CD4-positive, alpha-beta T cell treated with Interferon gamma for 1 hour (primary cell): Measurements from ENCODE around the gene MARK3.

ENCODE experiments used
- DNase-seq: peaks from one replicate; pipeline ENCODE4 v3.0.0-alpha.2; 2020

MARK3 gene

GRCh38 chr14:103540821-103541708 lies 155.8 kb downstream of the MARK3 start:
- DNase-seq: no peak

GRCh38 chr14:103541709-103542604 lies 156.7 kb downstream of the MARK3 start:
- DNase-seq: no peak

DNA sequence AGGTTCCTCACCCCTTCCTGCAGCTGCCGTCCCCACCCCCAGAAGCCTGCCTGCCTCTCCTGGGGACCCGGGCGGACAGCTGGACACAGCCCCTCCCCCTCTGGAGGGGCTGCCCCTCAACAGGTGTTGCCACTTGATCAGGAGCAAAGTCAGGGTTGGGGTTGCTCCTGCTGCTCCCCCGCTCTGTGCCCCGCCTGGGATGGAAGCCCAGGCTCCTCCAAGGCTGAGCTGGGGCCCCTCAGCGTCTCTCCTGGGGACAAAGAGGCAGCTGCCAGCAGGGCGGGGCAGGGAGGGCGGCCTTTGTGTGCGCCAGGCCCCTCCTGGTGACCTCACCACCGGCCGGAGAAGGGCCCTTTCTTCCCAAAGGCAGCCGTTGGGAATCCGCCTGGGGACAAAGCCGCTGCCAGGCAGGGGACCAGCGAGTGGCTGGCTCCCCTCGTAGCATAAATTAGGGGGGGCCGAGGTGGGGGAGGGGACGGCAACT lies 157.4 kb downstream of the MARK3 start:
- DNase-seq: no peak

- DNase-seq: no peak
Measured at GRCh38 chr14:103543140-103543539, 157.9 kb downstream of the MARK3 start.

DNA sequence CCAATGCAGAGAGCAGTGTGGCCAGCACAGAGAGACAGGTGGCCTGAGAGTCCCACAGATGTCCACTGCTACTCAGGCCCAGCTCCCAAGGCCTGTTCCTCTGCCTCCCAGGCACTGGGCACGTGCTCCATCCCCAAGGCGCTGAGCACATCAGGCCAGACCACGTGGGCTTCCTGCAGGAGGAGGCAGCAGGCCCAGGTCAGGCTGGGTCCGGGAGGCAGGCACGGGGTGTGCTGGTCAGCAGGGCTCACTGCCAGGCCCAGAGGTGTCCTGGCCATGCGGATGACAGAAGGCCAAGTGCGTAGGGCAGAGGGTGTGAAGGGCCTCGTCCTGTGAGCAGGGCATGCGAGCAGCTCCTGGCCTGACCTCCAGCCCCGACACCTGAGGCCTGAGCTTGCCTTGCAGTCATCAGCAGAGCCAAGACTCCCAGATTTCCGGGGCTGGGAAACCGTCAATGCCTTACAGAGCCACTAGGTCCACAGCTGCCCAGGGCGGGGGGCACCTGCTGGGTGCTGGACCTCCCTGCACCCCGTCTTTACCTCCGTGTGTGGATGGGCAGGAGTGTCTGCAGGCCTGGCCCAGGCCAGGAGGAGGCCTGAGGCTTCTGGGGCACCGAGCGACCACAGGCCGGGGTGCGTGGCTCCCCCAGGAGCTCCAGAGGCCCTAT lies 158.6 kb downstream of the MARK3 start:
- DNase-seq: no peak

DNA sequence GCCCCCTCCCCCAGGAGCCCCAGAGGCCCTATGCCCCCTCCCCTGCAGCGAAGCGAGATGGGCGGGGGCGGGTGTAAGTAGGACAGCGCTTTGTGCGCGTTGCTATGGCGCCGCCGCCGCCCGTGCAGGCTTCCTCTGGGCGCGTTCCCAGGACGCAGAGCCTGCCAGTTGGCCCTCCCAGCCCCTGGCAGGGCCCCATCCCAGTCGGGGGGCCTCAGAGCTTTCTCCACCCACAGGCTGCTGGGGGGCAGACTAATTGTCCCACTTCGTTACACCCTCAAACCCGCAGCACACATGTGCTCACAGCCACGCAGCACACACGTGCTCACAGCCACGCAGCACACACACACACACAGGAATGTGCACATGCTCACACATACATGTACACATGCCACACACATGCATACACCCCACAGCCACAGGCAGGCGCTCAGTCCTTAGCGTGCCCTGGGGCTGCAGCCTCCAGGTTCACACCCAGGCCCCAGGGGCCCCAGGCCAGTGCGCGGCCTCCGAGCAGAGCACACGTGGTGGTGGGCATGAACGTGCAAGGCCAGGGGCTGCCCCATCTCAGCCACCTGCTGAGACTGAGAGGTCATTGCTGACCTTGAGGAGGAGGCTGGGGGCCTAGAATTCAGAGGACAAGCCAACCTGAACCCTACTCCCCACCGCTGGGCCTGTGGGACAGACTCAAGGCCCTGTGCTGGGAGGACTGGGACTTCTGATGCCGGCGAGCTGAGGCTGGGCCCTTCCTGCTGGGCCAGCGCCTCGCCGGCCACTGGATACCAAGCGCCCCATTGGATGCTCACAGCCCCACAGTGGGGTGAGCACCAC lies 159.4 kb downstream of the MARK3 start:
- DNase-seq: no peak

GRCh38 chr14:103545219-103545914 lies 160.2 kb downstream of the MARK3 start:
- no peak for DNase-seq

DNA sequence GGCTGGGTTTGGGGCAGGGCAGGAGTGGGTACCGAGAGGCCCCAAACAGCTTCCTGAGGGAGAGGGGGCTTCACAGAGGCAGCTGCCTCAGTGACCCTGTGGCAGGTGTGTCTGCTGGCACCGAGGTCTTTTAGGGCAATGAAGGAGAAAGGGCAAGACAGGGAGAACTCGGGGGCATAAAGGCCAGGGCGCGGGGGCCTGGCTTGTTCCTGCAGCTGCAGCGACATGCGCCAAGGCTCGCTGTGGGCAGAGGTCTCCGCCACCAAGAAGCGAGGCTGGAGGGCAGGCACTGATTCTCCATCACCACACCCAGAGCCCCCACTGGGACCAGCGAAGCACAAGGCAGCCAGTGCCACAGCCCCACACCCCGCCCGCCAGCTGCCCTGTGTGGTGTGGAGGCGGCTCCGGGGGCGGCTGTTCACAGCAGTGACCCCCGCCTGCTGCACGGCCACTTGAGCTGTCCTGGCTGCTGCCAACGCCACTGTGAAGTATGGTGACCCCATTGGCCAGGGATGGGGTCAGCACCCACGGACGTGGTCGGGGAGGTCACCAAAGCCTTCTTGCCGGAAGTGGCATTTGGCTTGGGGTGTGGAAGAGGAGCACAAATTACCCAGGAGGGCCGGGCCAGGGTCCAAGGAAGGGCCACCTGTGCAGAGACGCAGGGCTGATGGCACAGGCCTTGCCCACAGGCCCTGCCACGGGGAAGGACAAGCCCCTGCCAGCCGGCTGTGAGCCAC lies 160.9 kb downstream of the MARK3 start:
- no peak for DNase-seq

DNA sequence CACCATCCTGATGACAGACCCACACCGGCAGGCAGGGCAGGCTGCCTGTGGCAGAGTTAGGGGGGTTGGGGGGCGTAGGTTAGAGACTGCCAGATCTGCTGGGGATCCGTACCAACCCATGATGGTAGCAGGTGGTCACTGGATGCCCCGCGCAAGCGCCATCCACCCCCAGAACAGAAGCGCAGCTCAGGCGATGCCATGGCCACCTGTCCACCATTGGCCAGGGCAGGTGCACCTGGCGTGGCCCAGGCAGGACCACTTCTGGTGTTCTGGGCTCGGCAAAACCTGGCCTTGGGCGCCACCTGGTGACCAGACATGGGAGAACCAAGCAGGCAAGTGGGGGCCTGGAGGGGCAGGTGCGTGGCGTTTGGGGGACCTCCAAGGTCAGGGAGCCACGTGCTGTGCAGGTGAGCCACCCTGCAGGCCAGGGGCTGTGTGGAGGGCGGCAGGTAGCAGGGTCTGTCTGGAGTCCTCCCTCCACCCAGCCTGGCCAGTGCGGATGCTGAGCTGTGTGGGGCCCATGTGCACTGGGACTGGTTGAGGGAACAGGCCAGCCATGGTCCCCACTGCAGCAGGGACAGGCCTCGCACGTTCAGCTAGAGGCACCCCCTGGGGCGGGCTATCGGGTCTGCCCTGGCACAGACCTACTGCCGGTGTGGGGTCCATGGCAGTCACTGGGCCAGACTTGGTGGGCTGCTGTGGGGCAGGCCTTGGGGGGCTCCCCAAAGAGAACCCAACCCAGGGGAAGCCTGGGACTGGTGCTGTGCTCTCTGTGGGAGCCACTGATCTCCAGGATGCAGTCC lies 161.6 kb downstream of the MARK3 start:
- peak; percentile 66 for DNase-seq

DNA sequence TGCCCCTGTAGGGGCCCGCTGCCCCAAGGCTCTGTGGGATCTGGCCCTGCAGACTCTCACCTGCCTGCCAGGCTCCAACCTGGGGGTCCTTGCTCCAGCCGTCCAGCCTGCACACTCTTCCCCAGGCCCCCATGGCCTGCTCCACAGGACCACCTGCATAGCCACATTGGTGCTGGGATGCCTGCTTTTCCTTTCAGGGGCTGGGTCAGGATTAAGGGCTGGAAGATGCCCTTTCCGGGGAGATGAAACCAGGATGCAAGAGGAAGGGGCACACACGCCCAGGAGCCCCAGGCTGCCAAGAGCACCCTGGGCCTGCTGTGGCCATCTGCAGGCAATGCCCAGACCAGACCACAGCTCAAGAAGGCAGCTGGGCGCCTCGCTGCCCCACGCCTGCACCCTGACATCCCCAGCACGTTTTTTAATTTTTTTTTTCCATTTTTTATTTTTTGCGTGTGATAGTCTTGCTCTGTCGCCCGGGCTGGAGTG lies 162.3 kb downstream of the MARK3 start:
- DNase-seq: no peak

- no peak for DNase-seq
Measured at GRCh38 chr14:103547941-103548462, 162.8 kb downstream of the MARK3 start.

DNA sequence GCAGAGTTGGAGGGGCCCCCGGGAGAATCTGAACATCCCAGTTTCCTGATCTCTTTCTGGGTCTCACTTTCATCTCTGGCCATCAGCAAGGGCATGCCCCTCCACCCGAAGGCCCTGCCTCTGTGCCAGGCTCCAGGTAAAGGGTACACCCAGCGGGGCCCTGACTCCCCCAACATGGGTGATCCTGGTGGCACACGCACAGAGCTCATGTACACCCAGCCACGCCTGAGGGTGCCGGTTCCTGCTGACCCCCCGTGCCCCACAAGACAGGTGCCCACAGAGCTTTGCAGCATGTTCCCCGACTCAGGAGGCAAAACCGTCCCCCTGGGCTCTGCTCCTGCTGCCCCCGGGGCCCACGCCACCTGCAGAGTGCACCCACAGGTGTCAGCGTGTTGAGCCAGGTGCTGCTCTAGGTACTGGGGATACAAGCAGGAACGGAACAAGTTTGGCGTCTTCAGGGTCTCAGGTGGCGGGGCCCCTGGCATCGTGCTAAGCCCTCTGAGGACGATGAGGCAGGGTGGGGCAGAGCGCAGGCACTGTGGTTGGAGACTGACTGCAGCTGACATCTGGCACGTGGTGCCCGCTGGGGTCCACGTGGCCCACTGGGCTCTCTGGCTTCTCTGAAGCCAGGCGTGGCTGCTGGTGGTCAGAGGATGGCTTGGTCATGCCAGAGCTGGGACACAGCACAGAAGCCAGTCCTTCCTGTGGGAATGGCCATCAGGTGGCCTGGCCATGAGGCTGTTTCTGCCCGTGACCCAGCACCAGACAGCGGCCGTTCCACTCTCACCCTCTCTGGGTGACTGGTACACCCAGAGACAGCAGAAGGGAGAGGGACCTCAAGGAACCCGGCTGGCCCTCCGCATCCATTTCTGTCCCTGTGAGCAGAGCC lies 163.5 kb downstream of the MARK3 start:
- no peak for DNase-seq

- no peak for DNase-seq
Measured at GRCh38 chr14:103549361-103550311, 164.4 kb downstream of the MARK3 start.

DNA sequence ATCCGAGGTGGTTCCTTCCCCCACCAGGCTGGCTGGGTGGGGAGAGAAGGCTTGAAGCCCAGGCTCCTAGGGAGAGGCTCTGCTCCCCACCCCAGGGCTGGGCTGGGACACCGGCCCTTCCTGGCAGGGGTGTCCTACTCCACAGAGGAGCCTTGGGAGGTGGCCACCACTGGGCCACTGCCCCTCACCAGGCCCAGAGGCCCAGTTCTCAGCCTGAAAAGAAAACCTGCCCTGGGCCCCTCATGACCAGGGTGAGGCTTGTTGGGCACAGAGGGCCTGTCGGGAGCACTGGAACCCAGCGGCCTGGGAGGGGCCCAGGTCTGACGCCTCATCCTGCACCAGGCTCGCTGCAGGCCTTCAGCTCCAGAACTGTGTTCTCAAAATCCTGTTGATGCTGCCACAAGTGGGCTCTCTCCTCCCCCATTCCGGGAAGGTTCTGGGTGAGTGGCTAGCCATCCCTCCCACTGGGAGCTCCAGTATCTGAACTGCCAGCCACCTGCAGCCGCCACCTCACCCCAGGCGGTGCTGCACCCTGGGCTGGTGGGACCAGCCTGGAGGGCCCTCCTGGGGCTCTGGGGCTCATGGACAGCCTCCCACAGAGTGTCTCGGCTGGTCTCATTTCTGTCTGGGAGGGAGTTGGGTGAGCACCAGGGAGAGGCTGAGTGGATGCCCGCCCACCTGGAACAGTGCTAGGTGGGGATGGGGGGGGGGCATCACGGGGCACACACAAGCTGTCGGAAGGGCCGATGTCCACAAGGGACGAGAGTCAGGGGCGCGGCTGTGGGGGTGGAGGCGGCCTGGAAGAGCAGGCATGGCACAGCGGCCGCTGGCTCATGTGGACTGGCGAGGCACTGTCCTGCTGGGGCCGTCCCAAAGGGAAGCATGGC lies 165.5 kb downstream of the MARK3 start:
- DNase-seq: no peak

DNA sequence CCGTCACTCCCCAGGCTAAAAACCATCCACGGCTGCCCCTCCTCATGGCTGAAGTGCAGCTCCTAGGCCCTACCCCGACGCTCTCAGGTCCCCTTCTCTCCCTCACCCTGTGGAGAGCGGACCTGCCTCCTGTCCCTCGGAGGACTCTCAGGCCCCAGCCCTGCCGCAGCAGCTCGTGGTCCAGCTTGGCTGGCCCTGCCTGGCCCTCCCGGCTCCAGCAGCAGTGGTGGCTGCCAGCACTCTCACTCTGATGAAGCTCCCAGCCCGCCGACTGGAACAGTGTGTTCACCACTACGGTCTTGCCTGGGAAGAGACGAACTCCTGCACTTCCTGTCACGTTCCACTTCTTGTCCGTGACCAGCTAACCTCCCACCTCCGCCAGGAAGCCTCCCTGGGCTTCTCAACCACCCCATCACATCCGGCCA lies 166.1 kb downstream of the MARK3 start:
- no peak for DNase-seq
